SKM-1 (cell line): Measurements from ENCODE around the gene SERHL2.
"Not testable (repeated sequence)": the region's sequence is repeated elsewhere in the genome, so short reads cannot be mapped to it uniquely, and the experiment has no call there.

Source experiments
- DNase-seq: peaks from one replicate; lab custom pipeline; 2025; ENCODE audit not compliant: unreplicated experiment; lab: John Stamatoyannopoulos, UW

The SERHL2 gene, protein sequence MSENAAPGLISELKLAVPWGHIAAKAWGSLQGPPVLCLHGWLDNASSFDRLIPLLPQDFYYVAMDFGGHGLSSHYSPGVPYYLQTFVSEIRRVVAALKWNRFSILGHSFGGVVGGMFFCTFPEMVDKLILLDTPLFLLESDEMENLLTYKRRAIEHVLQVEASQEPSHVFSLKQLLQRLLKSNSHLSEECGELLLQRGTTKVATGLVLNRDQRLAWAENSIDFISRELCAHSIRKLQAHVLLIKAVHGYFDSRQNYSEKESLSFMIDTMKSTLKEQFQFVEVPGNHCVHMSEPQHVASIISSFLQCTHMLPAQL

DNA sequence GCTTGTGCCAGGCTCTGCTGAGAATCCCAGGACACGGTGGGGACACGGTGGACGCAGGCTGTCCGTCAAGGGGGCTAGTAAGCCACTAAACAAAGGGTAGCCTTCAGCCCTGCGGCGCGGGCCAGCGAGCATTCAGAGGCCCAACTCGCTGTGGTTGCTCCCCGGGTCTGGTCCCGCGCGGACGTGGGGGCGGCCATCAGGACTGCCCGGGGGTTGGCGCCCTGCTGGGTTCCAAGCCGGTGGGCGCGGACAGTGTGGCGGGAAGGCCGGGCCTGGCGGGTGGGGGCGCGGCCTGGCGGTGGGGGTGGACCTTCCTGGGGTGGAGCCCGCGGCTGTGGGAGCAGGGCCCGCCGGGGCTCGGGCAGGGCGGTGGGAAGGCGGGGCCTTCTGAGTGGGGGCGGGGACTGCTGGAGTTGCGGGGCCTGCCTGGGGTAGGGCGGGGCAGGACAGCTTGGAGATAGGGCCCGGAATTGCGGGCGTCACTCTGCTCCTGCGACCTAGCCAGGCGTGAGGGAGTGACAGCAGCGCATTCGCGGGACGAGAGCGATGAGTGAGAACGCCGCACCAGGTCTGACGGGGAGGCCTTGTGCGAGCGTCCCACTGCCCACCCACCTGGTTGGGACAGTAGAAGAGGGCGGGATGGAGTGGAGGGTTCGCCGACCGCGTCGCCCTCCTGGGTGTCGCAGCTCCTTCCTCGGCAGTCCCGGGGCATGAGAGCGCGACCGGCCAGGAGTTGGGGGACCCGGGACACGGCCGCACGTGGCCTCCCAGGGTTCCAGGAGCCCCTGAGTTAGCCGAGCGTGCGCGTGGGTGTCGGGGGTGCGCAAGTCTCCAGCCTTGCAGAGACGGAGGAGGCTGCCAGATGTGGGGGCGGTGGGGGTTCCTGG, at the start of gene SERHL2:
Gene SERHL2, plus strand, starts transcription at position 482 of the 887 bp plus-strand sequence. Its CDS starts 65 bp downstream, at position 547.
- no peak for DNase-seq

DNA sequence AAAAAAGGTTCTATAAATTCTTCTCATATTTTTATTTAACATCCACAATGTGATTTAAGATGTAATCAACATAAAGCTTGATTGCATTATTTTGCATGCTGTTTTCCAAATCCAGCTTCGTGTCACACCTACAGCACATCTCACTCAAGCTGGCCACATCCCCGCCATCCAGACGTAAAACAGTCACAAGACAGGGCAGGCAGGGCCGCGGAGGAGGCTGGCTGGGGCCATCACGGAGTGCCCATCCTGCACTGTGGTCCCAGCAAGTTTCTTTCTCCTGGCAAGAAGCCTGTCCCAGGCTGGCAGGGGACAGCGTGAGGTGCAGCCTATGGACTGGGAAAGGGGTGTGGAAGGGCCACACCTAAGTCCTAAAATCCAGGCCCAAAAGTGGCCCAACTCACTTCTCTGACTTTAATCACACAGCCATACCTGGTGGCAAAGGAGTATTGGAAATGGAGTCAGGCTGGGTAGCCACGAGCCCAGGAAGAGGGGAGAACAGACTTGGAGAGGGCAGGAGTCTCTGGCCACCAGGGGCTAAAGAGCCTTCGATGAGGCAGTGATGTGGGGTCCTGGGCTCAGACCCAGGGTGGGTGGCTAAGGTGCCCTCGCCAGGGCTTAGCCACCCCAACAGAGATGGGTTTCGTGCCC, 45.3 kb upstream of the SERHL2 start:
- not testable (repeated sequence) for DNase-seq

DNA sequence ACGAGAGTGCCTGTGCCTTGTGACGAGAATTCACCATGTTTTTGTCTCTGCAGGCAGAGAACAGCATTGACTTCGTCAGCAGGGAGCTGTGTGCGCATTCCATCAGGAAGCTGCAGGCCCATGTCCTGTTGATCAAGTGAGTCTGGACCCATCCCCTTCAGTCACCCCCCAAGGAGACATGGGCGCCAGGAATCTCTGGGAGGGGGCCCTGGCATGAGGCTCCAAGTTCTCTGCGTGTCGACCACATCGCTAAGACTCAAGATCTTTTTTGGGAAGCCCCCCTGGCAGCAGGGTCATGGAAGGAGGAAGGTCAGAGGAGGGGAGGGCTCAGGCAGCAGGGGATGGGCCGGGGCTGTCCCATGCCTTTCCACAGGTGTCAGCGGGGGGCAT, 44.8 kb upstream of the SERHL2 start:
- DNase-seq: not testable (repeated sequence)

DNA sequence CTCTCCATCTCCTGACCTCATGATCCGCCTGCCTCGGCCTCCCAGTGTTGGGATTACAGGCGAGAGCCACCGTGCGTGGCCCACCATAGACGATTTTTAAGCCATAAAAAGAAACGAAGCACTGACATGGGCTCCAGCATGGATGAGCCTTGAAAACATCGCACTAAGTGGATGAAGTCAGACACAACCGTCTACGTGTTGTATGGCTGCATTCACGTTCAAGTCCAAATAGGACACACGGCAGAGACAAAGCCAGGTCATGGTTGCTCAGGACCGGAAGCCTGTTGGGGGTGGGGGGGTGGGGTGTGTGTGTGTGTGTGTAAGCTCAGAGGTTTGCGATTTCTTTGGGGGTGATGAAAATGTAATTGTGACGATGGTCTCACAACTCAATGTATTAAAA, 44.2 kb upstream of the SERHL2 start:
- no peak for DNase-seq

DNA sequence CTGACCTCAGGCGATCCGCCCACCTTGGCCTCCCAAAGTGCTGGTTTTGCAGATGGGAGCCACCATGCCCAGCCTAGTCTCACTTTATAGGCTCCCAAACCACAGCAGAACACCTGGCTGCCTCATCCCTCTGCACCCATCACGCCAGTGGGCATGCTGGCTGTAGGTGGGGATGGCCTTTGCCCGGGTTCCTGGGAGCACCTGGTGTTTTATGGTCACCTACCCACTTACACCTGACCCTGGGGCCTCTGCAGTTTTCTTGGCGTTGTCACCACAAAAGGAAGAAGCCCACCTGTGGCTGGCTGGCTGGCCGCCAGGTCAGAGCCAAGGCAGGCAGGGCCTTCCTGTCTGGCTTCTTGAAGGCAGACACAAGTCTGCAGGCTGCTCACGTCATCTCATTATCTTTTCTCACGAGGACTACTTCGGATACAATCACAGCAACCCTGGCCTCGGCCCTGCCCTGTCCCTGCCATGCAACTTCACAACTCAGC, 42.3 kb upstream of the SERHL2 start:
- DNase-seq: no peak

DNA sequence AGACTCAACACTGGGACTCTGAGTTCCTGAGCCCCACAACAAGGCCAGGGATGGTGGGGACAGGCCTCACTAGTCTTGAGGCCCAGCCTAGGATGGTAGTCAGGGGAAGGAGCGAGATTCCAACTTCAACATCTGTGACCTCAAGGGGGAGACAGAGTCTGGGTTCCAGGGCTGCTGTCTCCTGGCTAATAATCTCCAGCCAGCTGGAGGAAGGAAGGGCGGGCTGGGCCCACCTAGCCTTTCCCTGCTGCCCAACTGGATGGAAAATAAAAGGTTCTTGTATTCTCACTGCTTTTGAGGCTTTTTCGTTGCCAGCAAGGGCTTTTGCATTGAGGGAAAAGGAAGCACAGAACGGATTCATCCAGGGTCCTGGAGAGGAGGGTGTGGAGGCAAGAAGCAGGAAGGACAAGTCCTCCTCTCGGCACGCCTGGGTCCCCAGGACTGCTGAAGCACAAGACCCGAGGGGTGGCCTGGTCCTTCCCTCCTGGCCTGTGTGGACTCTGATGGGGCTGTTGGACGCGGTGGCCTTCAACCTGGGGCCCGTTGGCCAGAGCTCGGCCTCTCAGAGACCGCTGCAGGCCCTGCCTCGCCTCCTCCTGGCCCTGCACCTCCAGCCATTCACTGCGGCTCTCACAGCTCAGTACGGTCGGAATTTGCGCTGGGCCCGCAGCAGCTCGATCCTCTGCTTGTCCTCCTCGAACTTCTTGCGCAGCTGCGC, 41.3 kb upstream of the SERHL2 start:
- DNase-seq: not testable (repeated sequence)

DNA sequence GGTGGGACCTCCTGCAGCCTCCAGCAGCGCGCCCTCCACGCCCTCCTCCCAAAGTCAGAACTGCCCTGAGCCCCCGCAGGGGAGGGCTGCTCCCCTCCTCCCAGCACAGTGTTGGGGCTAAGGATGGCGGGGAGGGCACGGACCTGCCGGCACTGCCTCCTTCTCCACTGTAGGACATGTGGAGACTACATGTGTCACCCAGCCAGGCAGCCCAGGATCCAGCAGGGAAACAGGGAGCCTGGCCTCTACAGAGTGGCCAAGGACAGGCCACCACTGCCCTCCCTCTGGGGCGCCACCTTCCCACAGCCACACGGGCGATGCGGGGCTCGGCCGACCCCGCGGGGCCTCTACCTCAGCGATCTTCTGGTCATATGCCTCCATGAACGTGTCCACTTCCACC, 39.4 kb upstream of the SERHL2 start:
- not testable (repeated sequence) for DNase-seq

DNA sequence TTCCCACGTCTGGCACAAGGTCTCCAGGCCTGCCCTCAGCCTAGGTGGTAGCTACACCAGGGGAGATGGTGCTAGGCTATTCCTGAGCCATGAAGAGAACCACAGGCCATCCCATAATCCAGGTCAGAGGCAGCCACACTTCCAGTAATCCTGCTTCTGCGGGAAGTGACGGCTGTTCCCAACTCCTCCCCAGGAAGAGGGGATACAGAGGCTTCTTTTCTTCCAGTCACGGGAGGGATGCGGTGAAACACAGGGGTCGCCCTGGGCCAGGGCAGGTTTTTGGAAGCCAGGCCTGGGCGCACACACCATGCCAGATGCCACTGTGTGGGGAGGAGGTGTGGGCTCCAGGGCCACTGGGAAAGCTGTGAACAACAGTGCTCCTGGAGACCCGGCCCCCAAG, 38.5 kb upstream of the SERHL2 start:
- DNase-seq: not testable (repeated sequence)

DNA sequence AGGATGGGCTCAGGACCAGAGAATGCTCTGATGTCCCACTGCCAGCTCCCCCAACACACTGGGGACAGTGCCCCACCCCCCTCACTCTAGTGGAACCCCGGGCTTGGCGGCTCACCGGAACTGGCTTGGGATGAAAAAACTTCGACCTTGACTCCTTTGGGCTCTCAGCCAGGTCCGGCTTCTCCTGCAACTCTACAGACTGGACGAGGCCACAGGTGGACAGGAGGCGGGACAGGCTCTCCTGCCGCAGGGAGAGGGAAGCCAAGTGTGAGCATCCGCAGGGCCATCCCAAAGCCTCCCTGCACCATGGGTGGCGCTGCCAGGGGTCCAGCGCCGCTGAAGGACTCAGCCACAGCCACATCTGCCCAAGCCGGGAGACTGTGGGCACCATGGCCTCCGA, 37.9 kb upstream of the SERHL2 start:
- no peak for DNase-seq

DNA sequence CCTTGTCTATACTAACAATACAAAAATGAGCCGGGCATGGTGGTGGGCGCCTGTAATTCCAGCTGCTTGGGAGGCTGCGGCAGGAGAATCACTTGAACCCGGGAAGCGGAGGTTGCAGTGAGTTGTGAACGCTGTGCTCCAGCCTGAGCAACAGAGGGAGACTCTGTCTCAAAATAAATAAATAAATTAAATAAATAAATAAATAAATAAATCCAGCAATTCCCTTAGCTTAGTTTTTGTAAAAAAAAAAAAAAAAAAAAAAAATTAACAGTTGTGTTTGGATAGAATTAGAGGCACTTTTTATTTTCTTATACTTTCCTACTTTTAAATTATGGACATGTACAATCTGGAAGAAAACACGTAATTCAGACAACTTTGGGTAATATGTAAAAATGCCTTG, 36.7 kb upstream of the SERHL2 start:
- not testable (repeated sequence) for DNase-seq

DNA sequence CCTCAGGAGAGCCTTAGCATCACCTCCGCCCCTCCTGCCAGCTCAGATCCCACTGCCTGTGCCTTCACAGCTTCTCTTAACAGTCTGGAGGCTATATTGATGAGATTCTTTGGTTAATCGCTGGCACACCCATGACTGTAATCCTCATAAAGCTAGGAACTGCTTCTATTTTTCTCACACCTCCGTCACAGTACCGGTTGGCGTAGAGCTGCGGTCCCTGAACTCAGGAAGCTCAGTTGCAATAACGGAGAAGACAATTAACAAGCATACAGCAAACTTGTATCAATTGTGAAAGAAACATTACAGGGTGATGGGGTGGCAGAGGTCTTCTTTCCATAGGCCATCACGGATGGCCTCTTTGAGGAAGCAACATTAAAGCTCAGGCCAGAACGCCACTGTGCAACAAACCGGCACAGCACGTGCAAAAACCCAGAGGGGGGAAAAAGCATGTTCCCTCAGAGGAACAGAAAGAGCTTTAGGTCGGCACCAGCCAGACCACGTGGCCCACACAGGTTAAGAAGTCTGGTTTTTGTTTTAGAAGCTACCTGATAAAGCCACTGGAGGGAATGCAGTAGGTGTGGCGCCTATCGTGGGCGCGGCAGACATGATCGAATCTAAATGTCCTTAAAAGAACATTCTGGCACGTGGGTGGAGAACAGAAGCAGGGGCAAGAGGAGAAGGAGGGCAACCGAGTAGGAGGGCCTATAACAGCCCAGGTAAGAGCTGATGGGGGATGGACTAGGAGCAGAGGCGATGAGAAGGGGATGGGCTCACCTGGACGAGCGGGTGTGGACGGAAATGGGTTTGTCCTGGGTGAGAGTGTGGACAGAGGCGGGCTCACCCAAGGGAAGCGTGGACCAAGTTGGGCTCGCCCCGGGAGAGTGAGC, 34.9 kb upstream of the SERHL2 start:
- DNase-seq: not testable (repeated sequence)

DNA sequence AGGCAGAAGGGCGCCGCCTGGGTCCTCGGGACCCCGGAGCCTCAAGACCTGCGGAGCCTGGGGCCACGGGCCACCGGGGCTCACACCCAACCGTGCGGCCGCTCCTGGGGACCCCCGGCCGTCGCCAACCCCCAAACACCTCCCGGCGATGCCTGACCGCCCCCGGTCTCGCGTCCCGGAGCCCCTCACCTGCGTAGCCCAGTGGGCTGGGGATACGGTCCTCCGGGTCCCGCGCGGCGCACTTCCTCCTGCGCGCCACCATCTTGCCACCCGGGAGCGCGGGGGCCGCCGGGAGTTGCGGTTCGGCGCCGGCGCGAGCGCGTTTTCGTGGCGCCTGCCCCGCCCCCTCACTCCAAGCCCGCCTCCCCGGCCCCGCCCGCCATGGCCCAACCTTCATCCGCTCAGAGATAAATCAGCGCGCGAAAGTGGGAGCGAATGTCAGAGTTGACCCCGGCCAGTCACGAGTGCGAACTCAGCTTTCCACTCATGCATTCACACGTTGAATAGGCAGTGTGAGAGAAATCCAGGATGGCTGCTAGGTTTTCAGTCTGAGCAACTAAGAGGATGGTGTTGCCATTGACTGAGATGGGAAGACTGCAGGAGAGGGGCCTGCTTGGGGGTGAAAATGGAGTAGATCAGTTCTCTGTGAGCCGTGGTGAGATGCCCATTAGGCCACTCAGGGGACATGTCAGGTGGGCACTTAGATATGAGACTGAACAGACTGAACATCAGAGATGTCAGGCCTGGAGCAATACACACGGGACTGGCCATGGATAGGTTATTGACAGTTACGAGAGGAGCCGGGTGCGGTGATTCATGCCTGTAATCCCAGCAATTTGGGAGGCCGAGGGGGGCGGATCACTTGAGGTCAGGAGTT, 34.0 kb upstream of the SERHL2 start, which contains the start of gene RRP7A:
Gene RRP7A, minus strand, starts transcription at position 272 of the 877 bp plus-strand sequence. Its CDS starts 10 bp downstream, at position 262.
- peak; percentile 48 for DNase-seq

DNA sequence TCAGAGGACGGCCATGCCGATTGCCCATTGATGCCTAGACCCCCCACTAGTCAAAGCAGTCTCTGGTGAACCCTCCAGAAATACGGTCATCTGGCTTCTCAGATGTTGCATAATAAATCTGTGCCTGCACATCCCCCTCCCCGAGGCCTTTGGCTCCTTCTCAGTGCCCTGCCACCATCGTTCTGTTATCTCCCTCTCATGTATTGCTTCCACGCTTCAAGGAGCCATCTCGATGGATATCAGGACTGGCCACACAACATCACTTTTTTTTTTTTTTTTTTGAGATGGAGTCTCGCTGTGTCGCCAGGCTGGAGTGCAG, 32.6 kb upstream of the SERHL2 start:
- no peak for DNase-seq

DNA sequence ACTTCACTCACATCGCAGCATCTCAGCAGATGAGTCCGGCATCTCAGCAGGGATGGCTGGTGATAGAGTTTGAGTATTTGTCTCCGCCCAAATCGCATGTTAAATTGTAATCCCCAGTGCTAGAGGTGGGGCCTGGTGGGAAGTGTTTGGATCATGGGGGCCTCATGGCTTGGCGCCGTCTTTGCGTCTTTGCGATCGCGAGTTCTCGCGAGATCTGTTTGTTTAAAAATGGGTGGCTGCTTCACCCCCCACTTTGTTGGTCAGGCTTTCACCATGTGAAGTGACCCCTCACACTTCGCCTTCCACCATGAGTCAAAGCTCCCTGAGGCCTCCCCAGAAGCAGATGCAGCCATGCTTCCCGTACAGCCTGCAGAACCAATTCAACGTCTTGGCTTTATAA, 31.2 kb upstream of the SERHL2 start:
- DNase-seq: no peak

DNA sequence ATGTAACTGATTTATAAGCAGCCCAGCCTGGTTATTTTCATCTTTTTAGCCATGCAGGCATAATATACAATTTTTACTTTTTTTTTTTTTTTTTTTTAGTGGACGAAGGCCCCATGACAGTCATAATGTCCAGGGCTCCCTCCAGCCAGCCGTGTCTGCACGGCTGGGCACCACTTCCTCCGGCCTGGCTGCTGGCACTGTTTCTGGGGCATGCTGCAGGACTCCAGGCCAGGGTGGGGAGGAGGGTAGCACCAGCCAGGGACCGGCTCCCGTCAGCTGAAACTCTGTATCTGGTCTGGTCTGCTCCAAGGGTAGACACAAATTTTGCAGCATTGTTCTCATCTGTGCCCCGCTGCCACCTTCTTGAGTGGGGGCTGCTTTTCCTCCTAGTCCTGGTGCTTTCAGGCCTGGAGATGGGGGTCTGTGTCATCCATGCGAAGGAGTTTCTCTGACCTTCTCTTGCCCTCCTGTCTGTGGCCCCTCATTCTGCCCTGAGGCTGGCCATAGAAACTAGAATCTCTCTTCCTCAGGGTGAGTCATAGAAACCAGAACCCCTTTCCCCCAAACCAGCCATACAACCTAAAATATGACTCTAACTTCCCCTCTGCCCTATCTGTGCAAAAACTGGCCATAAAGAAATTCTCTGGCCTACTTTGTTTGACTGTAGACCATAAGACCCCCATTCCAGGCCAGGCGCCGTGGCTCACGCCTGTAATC, 25.0 kb upstream of the SERHL2 start:
- no peak for DNase-seq

DNA sequence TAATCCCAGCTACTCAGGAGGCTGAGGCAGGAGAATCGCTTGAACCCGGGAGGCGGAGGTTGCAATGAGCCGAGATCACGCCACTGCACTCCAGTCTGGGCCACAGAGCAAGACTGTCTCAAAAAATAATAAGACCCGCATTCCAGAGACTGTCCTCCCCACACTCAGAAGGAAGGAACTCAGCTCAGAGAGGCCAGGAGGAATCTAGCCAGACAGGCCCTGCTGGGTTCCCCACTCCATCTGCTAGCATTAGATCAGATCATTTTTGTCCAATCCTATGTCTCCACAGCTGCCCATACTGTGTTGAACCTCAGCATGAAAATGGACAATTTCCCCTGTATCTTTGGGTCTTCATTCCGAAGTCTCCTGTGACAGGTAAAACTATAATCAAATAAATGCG, 24.3 kb upstream of the SERHL2 start:
- not testable (repeated sequence) for DNase-seq

DNA sequence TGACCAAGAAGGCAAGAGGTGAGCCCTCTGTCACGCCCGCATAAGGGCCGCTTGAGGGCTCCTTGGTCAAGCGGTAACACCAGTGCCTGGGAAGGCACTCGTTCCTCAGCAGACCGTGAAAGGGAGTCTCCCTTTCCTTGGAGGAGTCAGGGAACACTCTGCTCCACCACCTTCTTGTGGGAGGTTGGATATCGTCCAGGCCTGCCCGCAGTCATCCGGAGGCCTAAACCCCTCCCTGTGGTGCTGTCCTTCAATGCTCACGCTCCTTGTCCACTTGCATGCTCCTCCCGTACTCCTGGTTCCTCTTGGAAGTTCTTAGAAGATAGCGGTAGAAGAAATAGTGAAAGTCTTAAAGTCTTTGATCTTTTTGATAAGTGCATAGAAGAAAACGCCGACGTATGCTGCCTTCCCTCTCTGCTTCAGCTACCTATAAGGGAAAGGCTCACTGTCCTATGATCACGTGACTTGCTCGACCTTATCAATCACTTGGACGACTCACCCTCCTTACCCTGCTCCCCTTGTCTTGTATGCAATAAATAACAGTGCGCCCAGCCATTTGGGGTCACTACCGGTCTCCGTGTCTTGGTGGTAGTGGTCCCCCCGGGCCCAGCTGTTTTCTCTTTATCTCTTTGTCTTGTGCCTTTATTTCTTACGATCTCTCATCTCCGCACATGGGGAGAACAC, 22.2 kb upstream of the SERHL2 start:
- not testable (repeated sequence) for DNase-seq

DNA sequence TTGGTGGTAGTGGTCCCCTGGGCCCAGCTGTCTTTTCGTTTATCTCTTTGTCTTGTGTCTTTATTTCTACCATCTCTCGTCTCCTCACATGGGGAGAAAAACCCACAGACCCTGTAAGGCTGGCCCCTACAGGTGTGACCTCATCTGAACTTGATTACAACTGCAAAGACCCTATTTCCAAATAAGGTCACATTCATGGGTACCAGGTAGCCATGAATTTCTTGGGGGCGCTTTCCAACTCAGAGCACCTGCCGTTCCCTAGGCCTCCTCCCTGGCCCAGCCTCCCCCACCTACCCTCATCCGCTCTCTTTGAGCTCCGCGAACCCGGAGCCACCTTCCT, 20.1 kb upstream of the SERHL2 start:
- DNase-seq: no peak
